ENCODE measurements around the gene KIRREL2. TPM values are rescaled to one million over a fixed set of nuclear protein-coding genes. Genes with fewer than 3 reads are reported as not detected.

The KIRREL2 gene
- total RNA-seq, 1 donor from 2014 or later = 100.0 TPM

DNA sequence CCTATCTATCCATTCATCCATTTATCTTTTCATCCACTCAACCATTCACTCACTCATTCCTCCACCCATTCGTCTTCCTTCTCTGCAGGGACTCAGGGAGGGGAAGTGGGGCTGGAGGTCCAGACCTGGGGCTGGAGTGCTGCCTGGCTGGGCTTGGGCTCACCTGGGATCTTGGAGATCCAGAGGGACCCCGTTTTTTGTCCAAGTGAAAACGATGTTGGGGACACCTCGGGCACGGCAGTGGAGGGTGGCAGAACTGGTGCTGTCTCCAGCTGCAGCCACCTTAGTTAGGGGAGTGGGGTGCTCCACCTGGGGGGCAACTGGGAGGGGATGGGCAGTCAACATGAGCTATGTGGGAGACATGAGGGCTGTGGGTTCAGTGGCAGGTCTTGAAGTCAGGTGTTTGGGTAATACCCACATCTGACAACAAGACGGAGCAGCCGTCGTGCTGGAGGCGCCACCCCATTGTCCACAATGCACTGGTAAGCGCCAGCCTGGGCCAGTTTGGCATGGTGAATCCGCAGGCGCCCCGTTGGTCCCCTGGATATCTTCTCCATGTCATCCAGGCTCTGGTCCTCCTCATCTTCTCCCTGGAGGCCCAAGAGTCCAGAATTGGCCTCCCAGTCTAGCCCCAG, 14.6 kb upstream of the KIRREL2 start:
- Mint-ChIP-seq H3K27me3 (peaks cover 63% of the 10 kb centered on the region), H3K4me1 (ENCODE audit: low read depth) (peaks cover 18% of the 10 kb centered on the region), H3K9me3 (ENCODE audit: low read depth) (no peaks in the 10 kb centered on the region)

DNA sequence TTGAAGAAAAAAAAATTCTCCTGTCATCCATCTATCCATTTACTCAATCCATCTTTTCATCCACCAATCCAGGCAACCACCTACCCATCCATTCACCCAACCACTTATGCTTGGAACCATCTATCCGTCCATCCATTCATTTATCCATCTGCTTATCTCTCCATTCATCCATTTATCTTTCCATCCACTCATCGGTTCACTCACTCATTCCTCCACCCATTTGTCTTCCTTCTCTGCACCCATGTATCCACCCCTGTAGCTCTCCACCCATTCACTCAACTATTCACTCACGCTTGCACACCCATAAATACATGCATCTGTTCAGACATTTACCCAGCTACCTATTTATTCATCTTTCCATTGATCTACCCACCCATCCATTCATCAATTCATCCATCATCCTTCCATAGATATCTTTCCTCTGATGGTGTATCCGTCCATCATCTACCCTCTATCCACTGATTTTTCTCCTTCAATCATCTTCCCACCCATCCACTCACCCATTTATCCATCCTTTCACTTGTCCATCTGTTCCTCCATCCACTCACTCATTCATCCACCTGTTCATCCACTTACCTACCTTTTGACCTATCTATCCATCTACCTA, 13.9 kb upstream of the KIRREL2 start:
- no peak overlapping the region for H3K27ac Mint-ChIP-seq

More for the DNA sequence above, 14.6 kb upstream of the KIRREL2 start:
- Mint-ChIP-seq H3K4me3 (ENCODE audit: low read depth) (no peak overlapping the region), H3K27ac (no peak overlapping the region), H3K36me3 (ENCODE audit: insufficient read depth) (peaks cover 4% of the 10 kb centered on the region)
- TF ChIP-seq, protein P1, sequence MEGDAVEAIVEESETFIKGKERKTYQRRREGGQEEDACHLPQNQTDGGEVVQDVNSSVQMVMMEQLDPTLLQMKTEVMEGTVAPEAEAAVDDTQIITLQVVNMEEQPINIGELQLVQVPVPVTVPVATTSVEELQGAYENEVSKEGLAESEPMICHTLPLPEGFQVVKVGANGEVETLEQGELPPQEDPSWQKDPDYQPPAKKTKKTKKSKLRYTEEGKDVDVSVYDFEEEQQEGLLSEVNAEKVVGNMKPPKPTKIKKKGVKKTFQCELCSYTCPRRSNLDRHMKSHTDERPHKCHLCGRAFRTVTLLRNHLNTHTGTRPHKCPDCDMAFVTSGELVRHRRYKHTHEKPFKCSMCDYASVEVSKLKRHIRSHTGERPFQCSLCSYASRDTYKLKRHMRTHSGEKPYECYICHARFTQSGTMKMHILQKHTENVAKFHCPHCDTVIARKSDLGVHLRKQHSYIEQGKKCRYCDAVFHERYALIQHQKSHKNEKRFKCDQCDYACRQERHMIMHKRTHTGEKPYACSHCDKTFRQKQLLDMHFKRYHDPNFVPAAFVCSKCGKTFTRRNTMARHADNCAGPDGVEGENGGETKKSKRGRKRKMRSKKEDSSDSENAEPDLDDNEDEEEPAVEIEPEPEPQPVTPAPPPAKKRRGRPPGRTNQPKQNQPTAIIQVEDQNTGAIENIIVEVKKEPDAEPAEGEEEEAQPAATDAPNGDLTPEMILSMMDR (IDR thresholded peaks at IDR 0.05; ENCODE audit: unreplicated experiment) = no peak
- DNase-seq (ENCODE audit: low spot score, unreplicated experiment) = no peak

DNA sequence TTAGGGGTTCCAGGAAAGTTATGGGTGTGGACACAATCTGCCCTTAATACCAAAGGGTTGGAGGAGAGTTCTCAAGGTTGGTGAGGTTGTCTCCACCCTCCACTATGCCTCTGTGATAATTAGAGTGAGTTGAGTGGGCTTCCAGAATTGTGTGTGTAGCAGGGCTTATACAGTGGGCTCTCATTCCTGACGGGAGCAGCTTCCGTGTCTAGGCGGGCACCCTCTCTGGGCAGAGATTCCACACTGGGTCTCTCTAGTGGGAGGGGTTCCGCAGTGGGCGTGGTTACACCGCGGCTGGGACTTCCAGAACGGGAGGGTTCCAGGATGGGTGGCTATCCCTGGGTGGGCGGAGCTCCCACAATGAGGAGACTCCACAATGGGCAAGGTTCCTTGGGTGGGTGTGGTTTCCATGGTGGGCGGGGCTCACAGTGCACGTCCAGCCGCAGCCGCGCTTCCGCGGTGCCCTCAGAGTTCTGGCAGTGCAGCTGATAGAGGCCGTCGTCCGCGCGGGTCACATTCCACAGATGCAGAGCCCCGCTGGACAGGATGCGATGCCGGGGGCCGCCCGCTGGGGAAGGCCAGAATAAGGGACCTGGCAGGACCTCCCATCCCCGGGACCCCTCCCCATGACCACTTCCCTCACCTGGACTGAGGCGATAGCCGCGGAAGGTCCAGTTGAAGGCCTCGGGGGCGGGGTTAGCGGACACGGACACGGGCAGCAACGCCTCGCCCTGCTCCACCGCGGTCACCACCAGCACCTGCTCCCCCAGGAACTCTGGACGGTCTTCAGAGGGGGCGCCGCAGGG, 12.8 kb upstream of the KIRREL2 start:
- H3K27ac Mint-ChIP-seq = no peak overlapping the region
- TF ChIP-seq, protein P1 (IDR thresholded peaks at IDR 0.05; ENCODE audit: unreplicated experiment) = no peak
- H3K4me3 Mint-ChIP-seq (ENCODE audit: low read depth) = peak overlapping the region; percentile 62
- no peak for DNase-seq (ENCODE audit: low spot score, unreplicated experiment)
- peaks cover 18% of the 10 kb centered on the region for H3K4me1 Mint-ChIP-seq (ENCODE audit: low read depth)
- H3K9me3 Mint-ChIP-seq (ENCODE audit: low read depth) = no peaks in the 10 kb centered on the region
- peaks cover 3% of the 10 kb centered on the region for H3K36me3 Mint-ChIP-seq (ENCODE audit: insufficient read depth)
- peaks cover 60% of the 10 kb centered on the region for H3K27me3 Mint-ChIP-seq

More for the DNA sequence above, 13.9 kb upstream of the KIRREL2 start:
- Mint-ChIP-seq H3K27me3 (peaks cover 57% of the 10 kb centered on the region), H3K36me3 (ENCODE audit: insufficient read depth) (peaks cover 4% of the 10 kb centered on the region), H3K9me3 (ENCODE audit: low read depth) (no peaks in the 10 kb centered on the region), H3K4me3 (ENCODE audit: low read depth) (no peak overlapping the region), H3K4me1 (ENCODE audit: low read depth) (peaks cover 18% of the 10 kb centered on the region)
- TF ChIP-seq, protein P1 (IDR thresholded peaks at IDR 0.05; ENCODE audit: unreplicated experiment) = no peak
- no peak for DNase-seq (ENCODE audit: low spot score, unreplicated experiment)

DNA sequence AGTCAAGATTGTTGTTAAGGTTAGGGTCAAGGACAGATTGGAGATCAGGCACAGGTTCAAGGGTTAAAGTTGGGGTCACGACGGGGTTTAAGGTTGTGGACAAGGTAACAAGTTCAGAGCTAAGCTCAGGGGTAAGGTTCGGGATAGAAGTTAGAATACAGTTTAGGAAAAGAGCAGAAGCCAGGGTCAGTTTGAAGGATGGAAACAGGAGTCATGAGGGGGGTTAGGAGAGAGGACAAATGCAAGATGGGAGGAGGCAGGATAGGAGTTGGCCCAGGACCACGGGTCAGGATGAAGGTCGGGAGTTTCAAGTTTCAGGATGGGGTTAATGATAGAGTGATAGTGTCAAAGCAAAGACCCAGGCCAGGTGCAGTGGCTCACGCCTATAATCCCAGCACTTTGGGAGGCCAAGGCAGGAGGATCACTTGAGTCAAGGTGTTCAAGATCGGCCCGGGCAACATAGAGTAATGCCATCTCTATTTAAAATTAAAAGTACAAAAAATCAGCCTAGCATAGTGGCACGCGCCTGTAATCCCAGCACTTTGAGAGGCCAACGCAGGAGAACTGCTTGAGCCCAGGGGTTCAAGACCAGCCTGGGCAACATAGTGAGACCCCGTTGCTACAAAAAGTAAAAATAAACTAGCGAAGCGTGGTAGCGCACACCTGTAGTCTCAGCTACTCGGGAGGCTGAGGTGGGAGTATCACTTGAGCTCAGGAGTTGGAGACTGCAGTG, 12.1 kb upstream of the KIRREL2 start:
- TF ChIP-seq, protein P1 (IDR thresholded peaks at IDR 0.05; ENCODE audit: unreplicated experiment) = no peak
- peaks cover 18% of the 10 kb centered on the region for H3K4me1 Mint-ChIP-seq (ENCODE audit: low read depth)
- no peaks in the 10 kb centered on the region for H3K9me3 Mint-ChIP-seq (ENCODE audit: low read depth)
- peak overlapping the region; percentile 75 for H3K27ac Mint-ChIP-seq
- peak overlapping the region; percentile 62 for H3K4me3 Mint-ChIP-seq (ENCODE audit: low read depth)
- peaks cover 63% of the 10 kb centered on the region for H3K27me3 Mint-ChIP-seq
- DNase-seq (ENCODE audit: low spot score, unreplicated experiment) = no peak
- peaks cover 2% of the 10 kb centered on the region for H3K36me3 Mint-ChIP-seq (ENCODE audit: insufficient read depth)
